Keratinocyte (primary cell): ENCODE results near the gene MEIS2. TPM values are rescaled to one million over a fixed set of nuclear protein-coding genes. Genes with fewer than 3 reads are reported as not detected.

Experiments used
- DNase-seq: peaks from one replicate; pipeline ENCODE4 v3.0.0-alpha.2; 2011; ENCODE audit warnings: low read depth, missing footprints, low spot score
- FAIRE-seq: peaks from 2 replicates; lab custom pipeline; 2011; peaks lifted over from hg19 to GRCh38; lab: Jason Lieb, UNC
- H2AFZ ChIP-seq: 2 replicates; pipeline ENCODE4 v1.6.0; 2012; ENCODE audit warnings: low read length, control low read depth, inconsistent platforms; ENCODE audit not compliant: control insufficient read depth
- H3K27ac ChIP-seq: 2 replicates; pipeline ENCODE4 v1.5.1; 2011; ENCODE audit warnings: low read length; ENCODE audit not compliant: control insufficient read depth, insufficient read depth
- H3K27me3 ChIP-seq: 3 replicates; pipeline ENCODE4 v1.6.0; 2011; ENCODE audit warnings: low read length; ENCODE audit not compliant: control insufficient read depth, insufficient read depth; ENCODE audit errors: extremely low read depth
- H3K36me3 ChIP-seq, 2 experiments: 2 replicates in 1 of 2; 3 replicates in 1 of 2; pipeline ENCODE4 v1.5.1; 2011; ENCODE audit warnings: low read length in 2 of 2, mild to moderate bottlenecking in 1 of 2; ENCODE audit not compliant: control insufficient read depth in 2 of 2, insufficient read depth in 2 of 2; ENCODE audit errors: extremely low read depth in 1 of 2
- H3K4me1 ChIP-seq: 3 replicates; pipeline ENCODE4 v1.5.1; 2011; ENCODE audit warnings: low read length; ENCODE audit not compliant: control insufficient read depth, insufficient read depth; ENCODE audit errors: extremely low read depth
- H3K4me2 ChIP-seq: 3 replicates; pipeline ENCODE4 v1.6.0; 2011; ENCODE audit warnings: low read depth, low read length; ENCODE audit not compliant: control insufficient read depth, insufficient read depth; ENCODE audit errors: extremely low read depth
- H3K4me3 ChIP-seq, 3 experiments: fragments of 200-600 bp in 1 of 3; sonication (generic) in 1 of 3; 2 replicates in 2 of 3; 3 replicates in 1 of 3; pipeline ENCODE4 v1.5.1; 2011 to 2016; ENCODE audit warnings: low read length in 3 of 3, mild to moderate bottlenecking in 3 of 3, control low read depth in 2 of 3, inconsistent platforms in 1 of 3, low read depth in 1 of 3, mixed read lengths in 1 of 3, mixed run types in 1 of 3, moderate library complexity in 1 of 3; ENCODE audit not compliant: control insufficient read depth in 2 of 3, insufficient read depth in 2 of 3; ENCODE audit errors: extremely low read depth in 1 of 3
- H3K79me2 ChIP-seq: 2 replicates; pipeline ENCODE4 v1.6.0; 2012; ENCODE audit warnings: low read length; ENCODE audit not compliant: control insufficient read depth, insufficient read depth
- H3K9ac ChIP-seq: 3 replicates; pipeline ENCODE4 v1.6.0; 2011; ENCODE audit warnings: low read length; ENCODE audit not compliant: control insufficient read depth, insufficient read depth; ENCODE audit errors: extremely low read depth
- H3K9me1 ChIP-seq: 3 replicates; pipeline ENCODE4 v1.6.0; 2011; ENCODE audit warnings: low read length; ENCODE audit not compliant: control insufficient read depth, insufficient read depth; ENCODE audit errors: extremely low read depth
- H3K9me3 ChIP-seq: 2 replicates; pipeline ENCODE4 v1.5.1; 2012; ENCODE audit warnings: low read depth, low read length; ENCODE audit not compliant: control insufficient read depth
- H4K20me1 ChIP-seq: 3 replicates; pipeline ENCODE4 v1.6.0; 2011; ENCODE audit warnings: low read length; ENCODE audit not compliant: control insufficient read depth, insufficient read depth; ENCODE audit errors: extremely low read depth
- CTCF ChIP-seq, 3 experiments: IDR thresholded peaks in 1 of 3; conservative IDR thresholded peaks in 1 of 3; optimal IDR thresholded peaks in 1 of 3; 2 replicates in 2 of 3; 3 replicates in 1 of 3; pipeline versions ENCODE3 to v1.5.1; 2011; ENCODE audit warnings: low read length in 3 of 3, mild to moderate bottlenecking in 3 of 3, moderate library complexity in 2 of 3, control low read depth in 1 of 3, inconsistent platforms in 1 of 3; ENCODE audit not compliant: insufficient read depth in 2 of 3; ENCODE audit errors: extremely low read depth in 1 of 3
- EZH2 ChIP-seq: IDR thresholded peaks from one replicate; pipeline ENCODE4 v1.6.1; 2012; ENCODE audit warnings: inconsistent platforms, mild to moderate bottlenecking, low read length, moderate library complexity
- dilution Hi-C: fragments of 300-500 bp; cut with MboI; formaldehyde crosslinking; loops from one replicate; pipeline ENCODE4 v1.7.0; 2020; ENCODE audit warnings: low sequenced_read_pairs; ENCODE audit not compliant: extremely low pct_ligation_motif_present
- polyA plus RNA-seq, 5 experiments: library from polyadenylated mRNA; depleted of rRNA in 3 of 5; stranded (reverse) in 3 of 5; stranded (forward) in 1 of 5; unstranded in 1 of 5; fragments of >200 nt; gene quantifications; 1 replicate in 1 of 5; 2 replicates in 3 of 5; 3 replicates in 1 of 5; pipeline versions ENCODE4 v1.2.1 to v1.2.3, GENCODE V29; 2011 to 2012; ENCODE audit warnings: missing spikeins in 2 of 5, low read depth in 1 of 5, low replicate concordance in 1 of 5

MEIS2 gene
- polyA plus RNA-seq, 1 donor (not counting 4 experiments of a cell fraction or from before 2014, with no cell fraction given) = 11.4 TPM

DNA sequence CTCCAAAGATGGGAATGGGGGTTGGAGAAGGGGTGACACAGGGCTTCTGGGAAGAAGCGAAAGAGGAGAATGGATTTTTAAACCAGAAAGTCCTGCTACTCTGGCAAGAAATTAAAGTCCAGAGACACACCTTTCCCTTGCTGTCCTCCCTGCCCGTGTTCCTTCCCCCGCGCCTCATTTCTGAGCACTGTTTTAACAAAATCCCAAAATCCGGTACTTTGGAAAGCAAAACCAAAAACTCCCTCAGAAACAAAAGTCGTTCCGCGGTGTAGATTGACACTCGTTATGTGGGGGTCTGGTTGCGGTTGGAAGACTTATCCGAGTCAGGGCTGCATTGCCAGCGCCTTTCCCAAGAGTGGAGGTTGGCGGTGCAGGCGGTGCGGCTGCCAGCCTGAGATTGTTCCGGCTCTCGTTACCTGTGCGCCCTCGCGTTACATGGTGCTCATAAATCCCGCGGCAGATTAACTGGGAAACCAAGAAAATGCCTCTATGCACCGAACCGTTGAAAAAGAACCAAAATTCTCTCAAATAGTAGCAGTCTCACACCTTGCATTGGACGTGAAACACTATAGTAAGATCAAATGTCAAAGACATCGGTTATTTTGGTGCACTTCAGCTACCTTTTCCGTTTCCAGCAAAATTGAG is 217.7 kb downstream of the MEIS2 start:
- Histone ChIP-seq H4K20me1 (no peaks in the 10 kb centered on the region), H3K27ac (no peak overlapping the region), H3K4me1 (peaks cover 12% of the 10 kb centered on the region), H3K79me2 (no peaks in the 10 kb centered on the region), H3K4me2 (peak overlapping the region; percentile 75), H3K9me3 (no peaks in the 10 kb centered on the region), H3K36me3 (no peaks in the 10 kb centered on the region), H2AFZ (no peak overlapping the region), H3K9me1 (no peaks in the 10 kb centered on the region), H3K4me3 (peak overlapping the region in 1 of 3 experiments; percentile 49), H3K27me3 (peaks cover 69% of the 10 kb centered on the region), H3K9ac (no peak overlapping the region)
- no peak for FAIRE-seq
- TF ChIP-seq CTCF (optimal IDR thresholded peaks at IDR 0.05 in 1 of 3, IDR thresholded peaks at IDR 0.05 in 1 of 3, conservative IDR thresholded peaks at IDR 0.05 in 1 of 3; ENCODE audit: extremely low read depth in 1 of 3, insufficient read depth in 2 of 3, low read length in 3 of 3) (no peak), EZH2 (peak; percentile 51)
- dilution Hi-C loops = no loop called here
- DNase-seq = no peak

- no peaks in the 10 kb centered on the region for H3K9me3 ChIP-seq
- no peak overlapping the region for H3K4me3 ChIP-seq
- dilution Hi-C loops = no loop called here
- H3K79me2 ChIP-seq = no peaks in the 10 kb centered on the region
- no peaks in the 10 kb centered on the region for H3K9me1 ChIP-seq
- peaks cover 7% of the 10 kb centered on the region for H3K4me1 ChIP-seq
- TF ChIP-seq EZH2 (no peak), CTCF (optimal IDR thresholded peaks at IDR 0.05 in 1 of 3, IDR thresholded peaks at IDR 0.05 in 1 of 3, conservative IDR thresholded peaks at IDR 0.05 in 1 of 3; ENCODE audit: extremely low read depth in 1 of 3, insufficient read depth in 2 of 3, low read length in 3 of 3) (no peak)
- no peak overlapping the region for H2AFZ ChIP-seq
- H3K27ac ChIP-seq = no peak overlapping the region
- no peaks in the 10 kb centered on the region for H3K36me3 ChIP-seq
- no peak for FAIRE-seq
- no peak overlapping the region for H3K9ac ChIP-seq
- H4K20me1 ChIP-seq = no peaks in the 10 kb centered on the region
- peaks cover 64% of the 10 kb centered on the region for H3K27me3 ChIP-seq
- H3K4me2 ChIP-seq = no peak overlapping the region
- DNase-seq = no peak
These were observed 218.3 kb downstream of the MEIS2 start for GRCh38 chr15:36882056-36882455.
